HEK293 (cell line): ENCODE results near the gene SLC6A6.

ENCODE experiments used
- CTCF ChIA-PET: fragments of 350-600 bp; formaldehyde crosslinking; extraction: SDS; loops from one replicate; lab custom pipeline; 2021; ENCODE audit warnings: antibody characterized with exemption; lab: Yijun Ruan, JAX
- POLR2A ChIA-PET: fragments of 300-600 bp; formaldehyde crosslinking; extraction: SDS; loops from one replicate; lab custom pipeline; 2020; ENCODE audit warnings: antibody characterized with exemption, inconsistent platforms; lab: Yijun Ruan, JAX
- H3K27ac ChIP-seq: fragments of 200-500 bp; sonication (Bioruptor generic); 2 replicates; pipeline ENCODE4 v1.5.1; 2014; ENCODE audit warnings: low read depth, low read length, control low read depth, inconsistent platforms; ENCODE audit errors: extremely low read depth
- H3K36me3 ChIP-seq, 2 experiments: fragments of 200-500 bp in 1 of 2; sonication (Bioruptor generic) in 1 of 2; 1 replicate in 1 of 2; 2 replicates in 1 of 2; pipeline ENCODE4 v1.5.1; 2014 to 2017; ENCODE audit warnings: inconsistent platforms in 2 of 2, low read length in 2 of 2; ENCODE audit not compliant: control insufficient read depth in 2 of 2, insufficient read depth in 1 of 2
- H3K4me1 ChIP-seq: fragments of 200-500 bp; sonication (Bioruptor generic); 2 replicates; pipeline ENCODE4 v1.5.1; 2014; ENCODE audit warnings: mild to moderate bottlenecking, low read length, inconsistent platforms; ENCODE audit not compliant: control insufficient read depth, insufficient read depth
- H3K4me3 ChIP-seq: 2 replicates; pipeline ENCODE4 v1.5.1; 2011; ENCODE audit warnings: low read depth, mild to moderate bottlenecking, control low read depth, low read length, moderate library complexity
- H3K9me3 ChIP-seq: fragments of 200-500 bp; sonication (Bioruptor generic); 2 replicates; pipeline ENCODE4 v1.5.1; 2014; ENCODE audit warnings: low read depth, low read length, inconsistent platforms; ENCODE audit not compliant: control insufficient read depth, insufficient read depth
- EGR2 ChIP-seq: fragments of 450-650 bp; formaldehyde crosslinking; IDR thresholded peaks from 2 replicates; pipeline ENCODE4 v1.5.1; 2016; ENCODE audit warnings: low read depth, missing biosample characterization, missing genetic modification characterization
- GLIS2 ChIP-seq: fragments of 450-650 bp; formaldehyde crosslinking; IDR thresholded peaks from 2 replicates; pipeline ENCODE4 v1.5.1; 2016; ENCODE audit warnings: missing biosample characterization, missing genetic modification characterization
- HIC1 ChIP-seq: fragments of 450-650 bp; formaldehyde crosslinking; IDR thresholded peaks from 2 replicates; pipeline ENCODE4 v1.5.1; 2016; ENCODE audit warnings: missing biosample characterization, missing genetic modification characterization
- KLF1 ChIP-seq: fragments of 450-650 bp; formaldehyde crosslinking; IDR thresholded peaks from 2 replicates; pipeline ENCODE4 v1.5.1; 2016; ENCODE audit warnings: missing biosample characterization, missing genetic modification characterization
- PATZ1 ChIP-seq: fragments of 450-650 bp; formaldehyde crosslinking; IDR thresholded peaks from 2 replicates; pipeline ENCODE4 v1.5.1; 2016; ENCODE audit warnings: missing biosample characterization, missing genetic modification characterization
- SCRT1 ChIP-seq: fragments of 450-650 bp; formaldehyde crosslinking; IDR thresholded peaks from 2 replicates; pipeline ENCODE4 v1.5.1; 2016; ENCODE audit warnings: missing biosample characterization, missing genetic modification characterization, borderline replicate concordance
- SCRT2 ChIP-seq: fragments of 450-650 bp; formaldehyde crosslinking; IDR thresholded peaks from 2 replicates; pipeline ENCODE4 v1.5.1; 2016; ENCODE audit warnings: missing biosample characterization, missing genetic modification characterization
- ZFHX2 ChIP-seq: fragments of 450-650 bp; formaldehyde crosslinking; conservative IDR thresholded peaks from 2 replicates; pipeline ENCODE4 v1.5.1; 2016; ENCODE audit warnings: missing biosample characterization, missing genetic modification characterization
- ZIC2 ChIP-seq: fragments of 450-650 bp; formaldehyde crosslinking; IDR thresholded peaks from 2 replicates; pipeline ENCODE4 v1.5.1; 2016; ENCODE audit warnings: missing biosample characterization, missing genetic modification characterization
- ZNF121 ChIP-seq: fragments of 450-650 bp; formaldehyde crosslinking; IDR thresholded peaks from 2 replicates; pipeline ENCODE4 v1.5.1; 2016; ENCODE audit warnings: missing biosample characterization, missing genetic modification characterization
- ZNF280D ChIP-seq: fragments of 450-650 bp; formaldehyde crosslinking; IDR thresholded peaks from 2 replicates; pipeline ENCODE4 v1.5.1; 2016; ENCODE audit warnings: missing biosample characterization, missing genetic modification characterization
- ZNF521 ChIP-seq: fragments of 450-650 bp; formaldehyde crosslinking; IDR thresholded peaks from 2 replicates; pipeline ENCODE4 v1.5.1; 2017; ENCODE audit warnings: missing biosample characterization, mild to moderate bottlenecking, missing genetic modification characterization
- ZNF600 ChIP-seq: fragments of 450-650 bp; formaldehyde crosslinking; IDR thresholded peaks from 2 replicates; pipeline ENCODE4 v1.5.1; 2016; ENCODE audit warnings: missing biosample characterization, missing genetic modification characterization
- ZNF624 ChIP-seq: fragments of 450-650 bp; formaldehyde crosslinking; IDR thresholded peaks from 2 replicates; pipeline ENCODE4 v1.5.1; 2017; ENCODE audit warnings: missing biosample characterization, missing genetic modification characterization
- ZNF664 ChIP-seq: fragments of 450-650 bp; formaldehyde crosslinking; IDR thresholded peaks from 2 replicates; pipeline ENCODE4 v1.5.1; 2016; ENCODE audit warnings: missing biosample characterization, missing genetic modification characterization
- ZNF830 ChIP-seq: fragments of 450-650 bp; IDR thresholded peaks from 2 replicates; pipeline ENCODE4 v1.5.0; 2018; ENCODE audit warnings: missing biosample characterization, missing genetic modification characterization, low read depth, mild to moderate bottlenecking, moderate library complexity
- ZSCAN16 ChIP-seq: fragments of 450-650 bp; formaldehyde crosslinking; IDR thresholded peaks from 2 replicates; pipeline ENCODE4 v1.5.1; 2016; ENCODE audit warnings: missing biosample characterization, missing genetic modification characterization
- ZSCAN23 ChIP-seq: fragments of 450-650 bp; formaldehyde crosslinking; IDR thresholded peaks from 2 replicates; pipeline ENCODE4 v1.5.1; 2016; ENCODE audit warnings: missing biosample characterization, missing genetic modification characterization

Gene SLC6A6

GRCh38 chr3:14372587-14372986 lies 29.8 kb upstream of the SLC6A6 start:
- TF ChIP-seq ZNF600 (tag by site-specific recombination): no peak
- TF ChIP-seq GLIS2 (tag by site-specific recombination): 0 out of 2 replicates have a peak, but pooled peaks have one; percentile 9
- 0 out of 2 replicates have a peak, but pooled peaks have one; percentile 16 for TF ChIP-seq ZSCAN16 (tag by site-specific recombination)
- TF ChIP-seq ZIC2 (tag by site-specific recombination): peak; percentile 58
- TF ChIP-seq ZFHX2 (tag by site-specific recombination): peak; percentile 34
- TF ChIP-seq EGR2: peak; percentile 33
- no peaks in the 10 kb centered on the region for H3K9me3 ChIP-seq
- ChIA-PET CTCF (interaction anchor here (1.1 to 1.2 kb wide), 2 partner anchors 20 to 95 kb away, joined by 3 read pairs; no protein-coding TSS in a partner anchor), POLR2A (no interaction called here)
- no peak overlapping the region for H3K4me3 ChIP-seq
- no peak overlapping the region for H3K27ac ChIP-seq
- H3K36me3 ChIP-seq: no peaks in the 10 kb centered on the region
- H3K4me1 ChIP-seq: peaks cover 12% of the 10 kb centered on the region

- ChIA-PET POLR2A (no interaction called here), CTCF (interaction anchor here (1.3 kb wide), 1 partner anchor 24 kb away, joined by 3 read pairs; no protein-coding TSS in a partner anchor)
- H3K36me3 ChIP-seq: no peaks in the 10 kb centered on the region
- H3K4me1 ChIP-seq: peaks cover 12% of the 10 kb centered on the region
- no peak overlapping the region for H3K27ac ChIP-seq
- no peak for TF ChIP-seq ZNF830
- TF ChIP-seq KLF1 (tag by site-specific recombination): peak; percentile 97
- TF ChIP-seq ZNF280D: no peak
- no peak for TF ChIP-seq ZSCAN23 (tag by site-specific recombination)
- no peak for TF ChIP-seq ZNF121
- TF ChIP-seq ZNF624 (tag by site-specific recombination): no peak
- no peak for TF ChIP-seq HIC1
- peak; percentile 59 for TF ChIP-seq SCRT1
- 0 out of 2 replicates have a peak, but pooled peaks have one; percentile 13 for TF ChIP-seq PATZ1
- no peak for TF ChIP-seq ZNF521 (tag by site-specific recombination)
- TF ChIP-seq EGR2: peak; percentile 86
- peak; percentile 55 for TF ChIP-seq SCRT2 (tag by site-specific recombination)
- no peak for TF ChIP-seq ZNF664 (tag by site-specific recombination)
- peak; percentile 53 for TF ChIP-seq ZFHX2 (tag by site-specific recombination)
- TF ChIP-seq, all 188 proteins: peak for 6
- Histone ChIP-seq H3K4me3 (no peak overlapping the region), H3K9me3 (no peaks in the 10 kb centered on the region)
Observed at GRCh38 chr3:14373753-14374376, 28.5 kb upstream of the SLC6A6 start.
